ENCODE data around the gene MRPL3.

The MRPL3 gene

GRCh38 chr3:131538968-131539367, 36.2 kb upstream of the MRPL3 start:
- no peaks in the 10 kb centered on the region for H3K36me3 ChIP-seq (ENCODE audit: insufficient read depth, low read length)
- H3K9me3 ChIP-seq (ENCODE audit: low read length), result no peaks in the 10 kb centered on the region
- H3K9ac ChIP-seq (ENCODE audit: low read length), result no peak overlapping the region
- H3K27me3 ChIP-seq (ENCODE audit: control insufficient read depth in 1 of 2, insufficient read depth in 2 of 2, low read length in 2 of 2), result no peaks in the 10 kb centered on the region
- H3K4me3 ChIP-seq (ENCODE audit: low read depth in 1 of 2, low read length in 2 of 2), result no peak overlapping the region
- H3K4me1 ChIP-seq (ENCODE audit: insufficient read depth, low read length), result peaks cover 5% of the 10 kb centered on the region
- no peak overlapping the region for H3K27ac ChIP-seq (ENCODE audit: low read depth, low read length)

GRCh38 chr3:131537531-131537930, 34.8 kb upstream of the MRPL3 start:
- Histone ChIP-seq H3K9ac (ENCODE audit: low read length) (no peak overlapping the region), H3K9me3 (ENCODE audit: low read length) (no peaks in the 10 kb centered on the region), H3K27ac (ENCODE audit: low read depth, low read length) (no peak overlapping the region), H3K27me3 (ENCODE audit: control insufficient read depth in 1 of 2, insufficient read depth in 2 of 2, low read length in 2 of 2) (no peaks in the 10 kb centered on the region), H3K4me1 (ENCODE audit: insufficient read depth, low read length) (no peaks in the 10 kb centered on the region), H3K36me3 (ENCODE audit: insufficient read depth, low read length) (no peaks in the 10 kb centered on the region), H3K4me3 (ENCODE audit: low read depth in 1 of 2, low read length in 2 of 2) (no peak overlapping the region)

GRCh38 chr3:131535596-131535995, 32.8 kb upstream of the MRPL3 start:
- Histone ChIP-seq H3K9me3 (ENCODE audit: low read length) (no peaks in the 10 kb centered on the region), H3K27me3 (ENCODE audit: control insufficient read depth in 1 of 2, insufficient read depth in 2 of 2, low read length in 2 of 2) (no peaks in the 10 kb centered on the region), H3K27ac (ENCODE audit: low read depth, low read length) (no peak overlapping the region), H3K4me1 (ENCODE audit: insufficient read depth, low read length) (no peaks in the 10 kb centered on the region), H3K9ac (ENCODE audit: low read length) (no peak overlapping the region), H3K36me3 (ENCODE audit: insufficient read depth, low read length) (no peaks in the 10 kb centered on the region), H3K4me3 (ENCODE audit: low read depth in 1 of 2, low read length in 2 of 2) (no peak overlapping the region)

- Histone ChIP-seq H3K4me1 (ENCODE audit: insufficient read depth, low read length) (no peaks in the 10 kb centered on the region), H3K27ac (ENCODE audit: low read depth, low read length) (no peak overlapping the region), H3K36me3 (ENCODE audit: insufficient read depth, low read length) (no peaks in the 10 kb centered on the region), H3K9ac (ENCODE audit: low read length) (no peak overlapping the region), H3K27me3 (ENCODE audit: control insufficient read depth in 1 of 2, insufficient read depth in 2 of 2, low read length in 2 of 2) (no peaks in the 10 kb centered on the region), H3K9me3 (ENCODE audit: low read length) (no peaks in the 10 kb centered on the region), H3K4me3 (ENCODE audit: low read depth in 1 of 2, low read length in 2 of 2) (no peak overlapping the region)
Observed at GRCh38 chr3:131535131-131535530, 32.4 kb upstream of the MRPL3 start.

- H3K27ac ChIP-seq (ENCODE audit: low read depth, low read length), result no peak overlapping the region
- H3K27me3 ChIP-seq (ENCODE audit: control insufficient read depth in 1 of 2, insufficient read depth in 2 of 2, low read length in 2 of 2), result no peaks in the 10 kb centered on the region
- H3K9me3 ChIP-seq (ENCODE audit: low read length), result no peaks in the 10 kb centered on the region
- H3K36me3 ChIP-seq (ENCODE audit: insufficient read depth, low read length), result no peaks in the 10 kb centered on the region
- no peaks in the 10 kb centered on the region for H3K4me1 ChIP-seq (ENCODE audit: insufficient read depth, low read length)
- H3K4me3 ChIP-seq (ENCODE audit: low read depth in 1 of 2, low read length in 2 of 2), result no peak overlapping the region
- H3K9ac ChIP-seq (ENCODE audit: low read length), result no peak overlapping the region
Observed at GRCh38 chr3:131532645-131533044, 29.9 kb upstream of the MRPL3 start.

- H3K27me3 ChIP-seq (ENCODE audit: control insufficient read depth in 1 of 2, insufficient read depth in 2 of 2, low read length in 2 of 2), result peaks cover 0 to 7% of the 10 kb centered on the region in 2 donors
- no peaks in the 10 kb centered on the region for H3K36me3 ChIP-seq (ENCODE audit: insufficient read depth, low read length)
- H3K4me3 ChIP-seq (ENCODE audit: low read depth in 1 of 2, low read length in 2 of 2), result no peak overlapping the region
- no peak overlapping the region for H3K27ac ChIP-seq (ENCODE audit: low read depth, low read length)
- H3K4me1 ChIP-seq (ENCODE audit: insufficient read depth, low read length), result no peaks in the 10 kb centered on the region
- H3K9me3 ChIP-seq (ENCODE audit: low read length), result no peaks in the 10 kb centered on the region
- H3K9ac ChIP-seq (ENCODE audit: low read length), result no peak overlapping the region
Observed at GRCh38 chr3:131530843-131531242, 28.1 kb upstream of the MRPL3 start.

GRCh38 chr3:131530388-131530787, 27.6 kb upstream of the MRPL3 start:
- Histone ChIP-seq H3K9ac (ENCODE audit: low read length) (no peak overlapping the region), H3K27me3 (ENCODE audit: control insufficient read depth in 1 of 2, insufficient read depth in 2 of 2, low read length in 2 of 2) (peaks cover 0 to 7% of the 10 kb centered on the region in 2 donors), H3K27ac (ENCODE audit: low read depth, low read length) (no peak overlapping the region)

GRCh38 chr3:131526801-131527347, 24.1 kb upstream of the MRPL3 start:
- Histone ChIP-seq H3K27ac (ENCODE audit: low read depth, low read length) (no peak overlapping the region), H3K36me3 (ENCODE audit: insufficient read depth, low read length) (no peaks in the 10 kb centered on the region), H3K27me3 (ENCODE audit: control insufficient read depth in 1 of 2, insufficient read depth in 2 of 2, low read length in 2 of 2) (peaks cover 3 to 7% of the 10 kb centered on the region in 2 donors), H3K4me1 (ENCODE audit: insufficient read depth, low read length) (no peaks in the 10 kb centered on the region), H3K9me3 (ENCODE audit: low read length) (no peaks in the 10 kb centered on the region), H3K9ac (ENCODE audit: low read length) (no peak overlapping the region), H3K4me3 (ENCODE audit: low read depth in 1 of 2, low read length in 2 of 2) (peak overlapping the region in 1 of 2 donors; percentile 12)

More at GRCh38 chr3:131530388-131530787, 27.6 kb upstream of the MRPL3 start:
- H3K9me3 ChIP-seq (ENCODE audit: low read length), result no peaks in the 10 kb centered on the region
- no peaks in the 10 kb centered on the region for H3K4me1 ChIP-seq (ENCODE audit: insufficient read depth, low read length)
- H3K4me3 ChIP-seq (ENCODE audit: low read depth in 1 of 2, low read length in 2 of 2), result no peak overlapping the region
- H3K36me3 ChIP-seq (ENCODE audit: insufficient read depth, low read length), result no peaks in the 10 kb centered on the region

GRCh38 chr3:131518680-131519079, 15.9 kb upstream of the MRPL3 start:
- no peak overlapping the region for H3K27ac ChIP-seq (ENCODE audit: low read depth, low read length)
- H3K4me1 ChIP-seq (ENCODE audit: insufficient read depth, low read length), result no peaks in the 10 kb centered on the region
- H3K4me3 ChIP-seq (ENCODE audit: low read depth in 1 of 2, low read length in 2 of 2), result no peak overlapping the region
- H3K9me3 ChIP-seq (ENCODE audit: low read length), result no peaks in the 10 kb centered on the region
- no peaks in the 10 kb centered on the region for H3K36me3 ChIP-seq (ENCODE audit: insufficient read depth, low read length)
- H3K9ac ChIP-seq (ENCODE audit: low read length), result no peak overlapping the region
- H3K27me3 ChIP-seq (ENCODE audit: control insufficient read depth in 1 of 2, insufficient read depth in 2 of 2, low read length in 2 of 2), result no peaks in the 10 kb centered on the region

- Histone ChIP-seq H3K36me3 (ENCODE audit: insufficient read depth, low read length) (no peaks in the 10 kb centered on the region), H3K4me1 (ENCODE audit: insufficient read depth, low read length) (peaks cover 23% of the 10 kb centered on the region), H3K9ac (ENCODE audit: low read length) (no peak overlapping the region), H3K4me3 (ENCODE audit: low read depth in 1 of 2, low read length in 2 of 2) (no peak overlapping the region), H3K9me3 (ENCODE audit: low read length) (no peaks in the 10 kb centered on the region), H3K27me3 (ENCODE audit: control insufficient read depth in 1 of 2, insufficient read depth in 2 of 2, low read length in 2 of 2) (no peaks in the 10 kb centered on the region), H3K27ac (ENCODE audit: low read depth, low read length) (no peak overlapping the region)
Observed at GRCh38 chr3:131505421-131505820, 2.6 kb upstream of the MRPL3 start.

- no peaks in the 10 kb centered on the region for H3K27me3 ChIP-seq (ENCODE audit: control insufficient read depth in 1 of 2, insufficient read depth in 2 of 2, low read length in 2 of 2)
- H3K9ac ChIP-seq (ENCODE audit: low read length), result peak overlapping the region; percentile 72
- H3K4me3 ChIP-seq (ENCODE audit: low read depth in 1 of 2, low read length in 2 of 2), result peak overlapping the region; percentile 92 to 95
- peaks cover 23% of the 10 kb centered on the region for H3K4me1 ChIP-seq (ENCODE audit: insufficient read depth, low read length)
- H3K36me3 ChIP-seq (ENCODE audit: insufficient read depth, low read length), result no peaks in the 10 kb centered on the region
- H3K9me3 ChIP-seq (ENCODE audit: low read length), result no peaks in the 10 kb centered on the region
- H3K27ac ChIP-seq (ENCODE audit: low read depth, low read length), result peak overlapping the region; percentile 84
Observed at GRCh38 chr3:131503320-131503635, 507 bp upstream of the MRPL3 start.

- H3K27me3 ChIP-seq (ENCODE audit: control insufficient read depth in 1 of 2, insufficient read depth in 2 of 2, low read length in 2 of 2), result no peaks in the 10 kb centered on the region
- peaks cover 23% of the 10 kb centered on the region for H3K4me1 ChIP-seq (ENCODE audit: insufficient read depth, low read length)
- H3K4me3 ChIP-seq (ENCODE audit: low read depth in 1 of 2, low read length in 2 of 2), result peak overlapping the region; percentile 92 to 95
- peak overlapping the region; percentile 72 for H3K9ac ChIP-seq (ENCODE audit: low read length)
- peaks cover 9% of the 10 kb centered on the region for H3K36me3 ChIP-seq (ENCODE audit: insufficient read depth, low read length)
- H3K9me3 ChIP-seq (ENCODE audit: low read length), result no peaks in the 10 kb centered on the region
- peak overlapping the region; percentile 84 for H3K27ac ChIP-seq (ENCODE audit: low read depth, low read length)
Observed at GRCh38 chr3:131501949-131502348, 822 bp downstream of the MRPL3 start.
